ENCODE results near the gene ACRV1. TPM values are rescaled to one million over a fixed set of nuclear protein-coding genes. Genes with fewer than 3 reads are reported as not detected.
"Not testable (repeated sequence)": the region's sequence is repeated elsewhere in the genome, so short reads cannot be mapped to it uniquely, and the experiment has no call there.

The ACRV1 gene
- not detected for total RNA-seq
- long read RNA-seq, result 0 reads

GRCh38 chr11:125680747-125681146 lies at the start of gene ACRV1:
Gene ACRV1 (minus strand): TSS chr11:125680847. CDS start chr11:125680780, 67 bp downstream.
- DNase-seq (no peak), ATAC-seq (no peak)
- intact Hi-C loops (cut with DNase I, micrococcal nuclease), result no loop called here

GRCh38 chr11:125728969-125729368 lies 48.3 kb upstream of the ACRV1 start:
- DNase-seq, result no peak
- intact Hi-C loops (cut with DNase I, micrococcal nuclease), result no loop called here
- no peak for ATAC-seq

- no peak for ATAC-seq
- no peak for DNase-seq
- intact Hi-C loops (cut with DNase I, micrococcal nuclease), result no loop called here
Observed at GRCh38 chr11:125724125-125724524, 43.5 kb upstream of the ACRV1 start.

GRCh38 chr11:125720781-125721180 lies 40.1 kb upstream of the ACRV1 start:
- DNase-seq, result no peak
- no peak for ATAC-seq
- intact Hi-C loops (cut with DNase I, micrococcal nuclease), result no loop called here

GRCh38 chr11:125704686-125705085 lies 24.0 kb upstream of the ACRV1 start:
- ATAC-seq; intact Hi-C loops (cut with DNase I, micrococcal nuclease); DNase-seq: not testable (repeated sequence)

- ATAC-seq (no peak), DNase-seq (no peak)
- intact Hi-C loops (cut with DNase I, micrococcal nuclease), result no loop called here
Observed at GRCh38 chr11:125701858-125702621, 21.4 kb upstream of the ACRV1 start.

- no peak for ATAC-seq
- intact Hi-C loops (cut with DNase I, micrococcal nuclease), result no loop called here
- no peak for DNase-seq
Observed at GRCh38 chr11:125701018-125701610, 20.5 kb upstream of the ACRV1 start.

- DNase-seq (no peak), ATAC-seq (peak; percentile 48)
- intact Hi-C loops (cut with DNase I, micrococcal nuclease), result no loop called here
Observed at GRCh38 chr11:125694951-125695350, 14.3 kb upstream of the ACRV1 start.

- no peak for DNase-seq
- intact Hi-C loops (cut with DNase I, micrococcal nuclease), result no loop called here
- ATAC-seq, result no peak
Observed at GRCh38 chr11:125692887-125693286, 12.2 kb upstream of the ACRV1 start.

- intact Hi-C loops (cut with DNase I, micrococcal nuclease), result no loop called here
- ATAC-seq (no peak), DNase-seq (no peak)
Observed at GRCh38 chr11:125690006-125690405, 9.4 kb upstream of the ACRV1 start.

- no peak for DNase-seq
- intact Hi-C loops (cut with DNase I, micrococcal nuclease), result no loop called here
- ATAC-seq, result no peak
Observed at GRCh38 chr11:125689274-125689859, 8.7 kb upstream of the ACRV1 start.

- intact Hi-C loops (cut with DNase I, micrococcal nuclease), result no loop called here
- ATAC-seq, result no peak
- no peak for DNase-seq
Observed at GRCh38 chr11:125688632-125689031, 8.0 kb upstream of the ACRV1 start.

- no peak for ATAC-seq
- intact Hi-C loops (cut with DNase I, micrococcal nuclease), result no loop called here
- DNase-seq, result no peak
Observed at GRCh38 chr11:125688066-125688465, 7.4 kb upstream of the ACRV1 start.

- DNase-seq (no peak), ATAC-seq (no peak)
- intact Hi-C loops (cut with DNase I, micrococcal nuclease), result no loop called here
Observed at GRCh38 chr11:125685228-125685627, 4.6 kb upstream of the ACRV1 start.

- DNase-seq (no peak), ATAC-seq (no peak)
- intact Hi-C loops (cut with DNase I, micrococcal nuclease), result no loop called here
Observed at GRCh38 chr11:125679837-125680236, 810 bp downstream of the ACRV1 start.

GRCh38 chr11:125679397-125679796 lies 1.2 kb downstream of the ACRV1 start:
- no peak for ATAC-seq
- DNase-seq, result no peak
- intact Hi-C loops (cut with DNase I, micrococcal nuclease), result no loop called here

GRCh38 chr11:125675196-125675595 lies 5.5 kb downstream of the ACRV1 start:
- DNase-seq, result no peak
- no peak for ATAC-seq
- intact Hi-C loops (cut with DNase I, micrococcal nuclease), result no loop called here

- intact Hi-C loops (cut with DNase I, micrococcal nuclease), result no loop called here
Observed at GRCh38 chr11:125674210-125674609, 6.4 kb downstream of the ACRV1 start.

GRCh38 chr11:125671561-125671960 lies 9.1 kb downstream of the ACRV1 start:
- ATAC-seq, result no peak
- intact Hi-C loops (cut with DNase I, micrococcal nuclease), result no loop called here
- no peak for DNase-seq

More at GRCh38 chr11:125674210-125674609, 6.4 kb downstream of the ACRV1 start:
- DNase-seq, result no peak
- ATAC-seq, result no peak

GRCh38 chr11:125670172-125670571 lies 10.5 kb downstream of the ACRV1 start:
- intact Hi-C loops (cut with DNase I, micrococcal nuclease), result no loop called here
- ATAC-seq, result peak; percentile 89
- no peak for DNase-seq

Data from left colon (tissue), 2 donors.